ENCODE measurements around the gene PHF21A.
A peak's percentile ranks its signal among the peaks of the same experiment; 100 is the strongest.

Gene PHF21A

GRCh38 chr11:45930951-45931570, 190.2 kb downstream of the PHF21A start:
- no peak for DNase-seq

DNA sequence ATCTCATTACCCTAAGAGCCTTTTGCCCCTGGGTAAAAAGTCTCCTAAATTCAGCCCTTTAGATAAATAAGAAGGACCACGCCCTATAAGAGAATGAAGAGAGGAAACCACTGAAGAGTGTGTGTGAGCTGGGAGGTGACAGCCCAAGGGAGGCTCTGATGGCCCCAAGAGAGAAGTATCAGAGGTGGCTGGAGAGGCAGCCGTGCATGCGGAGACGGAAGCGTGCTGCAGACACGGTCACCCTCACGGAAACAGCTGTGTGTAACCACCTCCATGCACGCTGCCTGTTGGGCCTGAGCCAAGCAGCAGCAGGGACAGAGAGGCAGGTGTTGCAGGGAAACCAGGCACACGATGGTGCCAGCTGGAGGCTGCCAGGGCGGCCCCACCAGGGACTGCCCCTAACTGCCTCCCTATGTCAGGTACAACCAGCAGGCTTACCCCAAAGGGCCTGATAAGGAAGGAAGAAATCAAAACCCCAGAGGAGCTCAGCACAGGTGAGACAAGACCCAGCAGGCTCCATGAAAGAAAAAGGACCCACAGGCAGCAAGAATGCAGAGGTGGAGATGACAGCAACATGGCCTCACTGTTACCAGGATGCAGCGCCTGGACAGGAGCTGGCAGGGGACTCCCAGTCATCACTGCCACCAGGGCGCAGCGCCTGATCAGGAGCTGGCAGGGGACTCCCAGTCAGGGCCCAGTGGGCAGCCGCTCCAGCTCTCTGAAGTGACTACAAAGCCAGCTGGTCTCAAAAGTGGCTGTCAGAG, 191.0 kb downstream of the PHF21A start:
- no peak for DNase-seq

- DNase-seq: no peak
Observed at GRCh38 chr11:45929486-45930030, 191.7 kb downstream of the PHF21A start.

- no peak for DNase-seq
Observed at GRCh38 chr11:45928535-45929215, 192.6 kb downstream of the PHF21A start.

- DNase-seq: no peak
Observed at GRCh38 chr11:45927684-45928413, 193.4 kb downstream of the PHF21A start.

GRCh38 chr11:45927332-45927683, 193.9 kb downstream of the PHF21A start:
- no peak for DNase-seq

DNA sequence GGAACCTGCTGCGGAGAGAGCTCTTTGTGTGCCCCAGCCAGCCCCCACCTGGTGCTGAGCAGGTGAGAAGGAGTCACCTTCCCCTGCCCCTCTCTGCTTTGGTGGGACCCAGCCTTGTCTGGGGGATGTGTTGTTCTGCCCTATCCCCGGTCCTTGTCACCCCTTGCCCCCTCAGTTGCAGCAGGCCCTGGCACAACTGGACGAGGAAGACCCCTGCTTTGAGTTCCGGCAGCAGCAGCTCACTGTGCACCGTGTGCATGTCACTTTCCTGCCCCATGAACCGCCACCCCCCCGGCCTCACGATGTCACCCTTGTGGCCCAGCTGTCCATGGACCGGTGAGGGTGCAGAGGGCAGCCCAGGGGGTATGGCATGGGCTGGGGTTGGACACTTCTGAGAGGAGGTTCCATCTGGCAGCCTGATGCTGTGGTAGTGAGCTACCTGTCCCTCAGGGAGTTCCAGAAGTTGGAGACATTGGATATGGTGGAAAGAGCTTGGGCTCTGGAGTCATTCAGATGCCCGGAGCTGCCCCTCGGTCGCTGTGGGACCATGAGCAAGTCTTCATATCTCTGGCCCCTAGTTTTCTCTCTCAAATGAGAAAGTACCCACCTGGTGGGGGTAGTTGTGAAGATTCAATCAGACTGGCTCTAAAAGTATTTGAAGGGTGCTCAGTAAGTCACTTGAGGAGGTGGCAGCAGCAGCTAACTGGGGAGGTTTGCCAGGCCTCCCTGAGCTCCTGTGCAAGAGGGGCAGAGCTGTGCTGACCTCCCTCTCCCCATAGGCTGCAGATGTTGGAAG, 194.5 kb downstream of the PHF21A start:
- no peak for DNase-seq

GRCh38 chr11:45926001-45926401, 195.3 kb downstream of the PHF21A start:
- DNase-seq: no peak

- DNase-seq: no peak
Observed at GRCh38 chr11:45925550-45925949, 195.7 kb downstream of the PHF21A start.

DNA sequence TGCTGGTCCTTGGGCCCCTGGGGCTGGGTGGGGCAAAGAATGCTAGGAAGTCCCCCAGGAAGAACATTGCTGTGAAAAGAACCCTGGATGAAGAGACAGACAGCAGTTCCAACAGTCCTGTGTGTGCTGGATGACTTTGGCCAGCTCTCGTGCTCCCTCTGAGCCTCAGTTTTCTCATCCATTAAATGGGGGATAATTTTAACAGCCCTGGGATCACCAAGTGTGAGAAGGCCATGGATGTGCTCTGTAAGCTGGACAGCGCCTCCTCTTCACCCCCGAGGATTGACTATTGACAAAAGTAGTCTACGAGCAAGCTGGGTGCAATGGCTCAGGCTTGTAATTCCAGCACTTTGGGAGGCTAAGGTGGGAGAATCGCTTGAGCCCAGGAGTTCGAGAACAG, 196.3 kb downstream of the PHF21A start:
- DNase-seq: no peak

DNA sequence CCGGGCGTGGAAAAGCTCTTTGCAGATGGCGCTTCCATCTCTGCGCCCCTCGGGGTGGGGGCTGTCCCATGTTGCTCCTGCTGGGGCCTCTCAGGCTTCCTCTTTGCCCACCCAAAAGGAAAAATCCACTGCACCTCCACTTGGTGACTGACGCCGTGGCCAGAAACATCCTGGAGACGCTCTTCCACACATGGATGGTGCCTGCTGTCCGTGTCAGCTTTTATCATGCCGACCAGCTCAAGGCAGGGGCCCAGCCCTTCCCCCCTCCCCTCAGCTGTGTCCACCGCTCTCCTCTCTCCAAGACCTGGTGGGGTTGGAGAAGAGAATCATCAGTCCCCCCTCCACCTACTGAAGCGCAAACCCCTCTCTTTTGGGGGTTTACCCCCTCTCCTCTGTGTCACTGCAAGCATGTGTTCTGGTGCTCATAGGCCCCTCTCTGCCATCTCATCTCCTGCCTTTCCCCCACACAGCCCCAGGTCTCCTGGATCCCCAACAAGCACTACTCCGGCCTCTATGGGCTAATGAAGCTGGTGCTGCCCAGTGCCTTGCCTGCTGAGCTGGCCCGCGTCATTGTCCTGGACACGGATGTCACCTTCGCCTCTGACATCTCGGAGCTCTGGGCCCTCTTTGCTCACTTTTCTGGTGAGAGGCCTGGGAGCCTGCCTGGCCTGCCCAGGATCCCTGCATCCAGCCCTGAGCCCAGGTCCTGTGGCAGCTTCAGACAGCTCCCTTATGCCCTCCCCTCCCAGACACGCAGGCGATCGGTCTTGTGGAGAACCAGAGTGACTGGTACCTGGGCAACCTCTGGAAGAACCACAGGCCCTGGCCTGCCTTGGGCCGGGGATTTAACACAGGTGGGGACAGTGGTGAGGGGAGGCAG, 197.0 kb downstream of the PHF21A start:
- DNase-seq: no peak

GRCh38 chr11:45922425-45923082, 198.7 kb downstream of the PHF21A start, which contains the start of gene LARGE2:
Gene LARGE2, plus strand, starts transcription at chr11:45922656. Its CDS starts 227 bp downstream, at chr11:45922883.
- DNase-seq: no peak

DNA sequence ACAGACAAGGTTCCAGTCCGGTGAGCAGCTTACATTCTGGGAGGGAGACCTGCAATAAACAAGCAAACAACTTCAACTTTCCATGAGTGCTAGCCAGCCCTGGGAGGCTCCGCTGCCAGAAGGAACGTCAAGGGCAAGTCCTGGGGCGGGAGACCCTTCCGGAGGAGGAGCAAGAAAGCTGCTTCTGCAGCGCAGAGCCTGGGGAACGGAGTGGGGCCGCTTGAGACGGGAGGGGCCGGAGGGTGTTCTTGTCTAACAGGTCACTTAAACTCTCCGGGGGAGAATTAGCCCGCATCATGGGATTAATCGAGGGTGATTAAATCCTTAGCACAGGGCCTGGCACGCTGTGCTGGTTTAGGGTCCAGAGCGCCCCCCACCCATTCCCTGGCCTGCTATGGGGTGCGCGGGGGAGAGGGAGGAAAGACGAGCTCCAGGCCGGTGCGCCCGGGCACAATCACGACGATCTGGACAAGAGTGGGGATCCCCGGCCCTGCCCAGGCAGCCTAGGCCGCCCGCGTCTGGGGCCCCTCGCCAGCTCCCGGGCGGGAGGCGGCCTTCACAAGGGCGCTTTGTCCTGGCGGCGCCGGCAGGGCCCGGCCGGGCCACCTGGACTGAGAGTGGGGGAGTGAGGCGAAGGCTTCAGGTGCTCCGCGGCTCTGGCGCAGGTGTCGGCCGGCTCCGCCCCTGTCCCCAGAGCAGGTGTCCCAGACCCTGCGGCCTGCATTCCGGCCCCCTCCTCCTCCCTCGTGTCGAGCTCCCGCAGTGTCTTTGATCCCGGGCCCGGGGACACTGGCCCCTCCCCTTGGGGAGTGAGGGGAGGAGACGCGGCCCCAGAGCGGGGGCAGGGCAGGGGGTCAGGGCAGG, 199.5 kb downstream of the PHF21A start:
- no peak for DNase-seq

DNA sequence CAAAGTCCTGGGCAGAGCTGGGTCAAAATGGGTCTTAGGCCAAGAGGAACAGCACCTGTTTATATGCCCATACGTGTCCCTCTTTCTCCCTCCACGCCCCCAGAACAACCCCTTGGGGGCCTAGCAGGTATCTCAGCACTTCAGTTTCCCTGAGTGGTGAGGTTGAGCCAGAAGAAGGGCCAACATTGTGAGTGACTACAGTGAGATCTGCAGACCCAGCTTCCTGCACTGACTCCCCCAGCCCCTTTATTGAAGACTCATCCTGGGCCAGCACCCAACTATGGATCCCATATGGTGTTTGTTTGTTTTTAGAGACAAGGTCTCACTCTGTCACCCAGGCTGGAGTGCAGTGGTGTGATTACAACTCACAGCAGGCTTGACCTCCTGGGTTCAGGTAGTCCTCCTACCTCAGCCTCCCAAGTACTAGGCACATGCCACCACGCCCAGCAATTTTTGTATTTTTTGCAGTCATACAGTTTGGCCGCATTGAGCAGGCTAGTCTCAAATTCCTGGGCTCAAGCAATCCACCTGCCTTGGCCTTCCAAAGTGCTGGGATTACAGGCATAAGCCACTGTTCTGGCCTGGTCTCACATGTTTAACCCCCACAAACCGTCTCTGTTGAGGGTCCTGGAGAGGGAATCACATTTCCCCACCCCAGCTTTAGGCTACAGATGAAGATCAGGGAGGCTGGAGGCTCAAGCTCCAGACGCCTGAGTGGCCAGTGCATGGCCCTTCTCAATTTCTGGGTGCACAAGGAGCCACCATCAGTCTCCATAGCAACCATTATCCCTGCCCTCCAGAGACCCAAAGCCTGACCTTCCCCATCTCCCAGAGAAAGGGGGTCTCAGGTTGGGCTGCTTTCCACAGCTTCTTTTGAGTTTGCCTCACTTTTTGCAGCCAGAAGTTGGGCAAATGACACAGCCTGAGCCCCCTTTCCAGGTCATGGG, 200.4 kb downstream of the PHF21A start:
- no peak for DNase-seq

DNA sequence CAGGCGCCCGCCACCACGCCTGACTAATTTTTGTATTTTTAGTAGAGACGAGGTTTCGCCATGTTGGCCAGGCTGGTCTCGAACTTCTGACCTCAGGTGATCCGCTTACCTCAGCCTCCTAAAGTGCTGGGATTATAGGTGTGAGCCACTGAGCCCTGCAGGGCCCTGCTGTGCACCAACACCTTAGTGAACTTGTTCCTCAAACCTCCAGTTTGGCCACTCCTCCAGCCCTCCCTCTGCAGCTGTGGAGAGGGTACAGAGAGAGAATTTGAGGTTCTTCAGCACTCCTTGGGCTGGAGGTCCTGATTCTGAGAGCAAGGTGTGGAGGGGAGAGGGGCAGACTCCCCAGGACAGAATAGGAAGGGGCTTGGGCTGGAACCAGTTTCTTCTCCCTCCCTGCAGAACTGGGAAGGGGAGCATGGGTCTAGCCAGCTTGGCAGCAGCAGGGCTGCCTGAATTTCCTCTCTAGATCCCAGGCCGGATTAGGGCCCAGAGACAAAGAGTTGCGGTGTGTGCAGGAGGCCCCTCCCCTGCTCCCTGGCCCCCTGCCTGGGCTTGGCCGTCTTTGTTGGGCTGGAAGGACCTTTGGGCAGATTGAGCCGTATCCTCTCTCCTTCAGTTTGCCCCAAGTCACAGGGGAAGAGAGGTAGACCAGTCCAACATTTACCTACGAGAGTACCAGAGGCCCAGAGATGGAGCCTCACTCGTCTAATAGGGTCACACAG, 201.3 kb downstream of the PHF21A start:
- no peak for DNase-seq

DNA sequence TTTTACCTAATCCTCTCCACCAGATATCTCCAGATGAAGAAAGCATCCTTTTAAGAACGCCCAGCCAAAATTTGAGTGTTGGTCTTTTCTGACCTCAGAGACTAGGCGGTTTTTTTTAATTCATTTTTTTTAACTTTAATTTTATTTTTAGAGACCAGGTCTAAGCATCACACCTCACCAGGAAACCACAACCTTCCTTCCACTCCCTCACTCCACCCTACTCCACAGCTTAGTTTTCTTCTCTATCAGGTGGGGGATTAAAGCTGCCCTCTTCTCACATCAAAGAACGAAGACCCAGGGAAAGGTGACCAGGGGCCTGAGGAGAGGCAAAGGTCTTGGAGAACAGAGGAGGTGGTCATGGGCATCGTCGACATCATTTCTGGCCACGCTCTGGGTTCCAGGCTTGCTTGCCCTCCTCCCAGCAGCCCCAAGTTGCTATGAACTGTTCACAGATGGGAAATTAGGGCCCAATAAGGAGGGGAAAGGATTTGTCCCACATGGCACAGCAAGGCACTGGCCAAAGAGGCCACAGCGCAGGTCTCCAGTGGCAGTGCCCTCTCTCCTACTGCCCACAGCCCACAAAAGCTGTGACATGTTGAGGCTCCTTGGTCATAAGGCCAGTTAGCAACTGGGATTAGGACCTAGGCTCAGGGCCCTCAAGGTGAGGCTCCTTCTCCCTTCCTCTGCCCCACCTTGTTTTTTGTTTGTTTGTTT, 202.1 kb downstream of the PHF21A start:
- DNase-seq: no peak

DNA sequence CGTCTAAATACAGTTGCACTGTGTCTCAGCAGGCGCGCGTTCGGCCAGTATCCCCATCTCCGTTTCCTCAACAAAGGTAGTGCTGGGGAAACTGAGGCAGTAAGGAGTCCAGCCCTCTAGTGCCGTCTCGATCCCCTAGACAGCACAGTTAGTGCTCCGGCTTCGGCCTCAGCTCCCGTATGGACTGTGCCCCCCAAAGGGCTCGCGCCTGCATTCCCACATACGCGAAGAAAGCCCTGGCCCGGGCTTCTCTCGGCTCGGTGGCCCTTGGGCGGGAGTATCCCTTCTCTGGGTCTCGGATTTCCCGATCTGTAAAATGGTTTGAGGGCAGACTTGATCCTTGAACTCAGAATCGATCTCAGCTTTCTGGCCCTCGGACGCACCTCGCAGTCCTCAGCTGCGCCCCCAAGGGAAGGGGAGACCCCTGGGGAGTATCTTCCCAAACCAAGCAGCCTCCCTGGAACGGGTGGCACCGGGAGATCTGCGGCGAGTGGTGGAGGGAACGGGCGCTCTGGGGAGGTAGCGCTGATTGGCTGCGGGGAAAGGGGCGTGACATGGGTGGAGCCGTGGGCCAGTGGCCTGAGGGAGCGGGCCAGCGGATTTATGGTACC, 202.8 kb downstream of the PHF21A start:
- peak; percentile 37 for DNase-seq
